H1 (cell line): ENCODE measurements around the gene CFB. TPM values are rescaled to one million over a fixed set of nuclear protein-coding genes. Genes with fewer than 3 reads are reported as not detected.
A peak's percentile ranks its signal among the peaks of the same experiment; 100 is the strongest.

ENCODE experiments used
- ATF3 ChIP-seq: IDR thresholded peaks from 2 replicates; pipeline ENCODE4 v1.6.1; 2011; ENCODE audit warnings: low read depth, mild to moderate bottlenecking, low read length; ENCODE audit not compliant: insufficient read depth
- BCL11A ChIP-seq, 2 experiments: IDR thresholded peaks; one replicate each; pipeline ENCODE4 v1.6.1; 2011; ENCODE audit warnings: low read depth in 2 of 2, low read length in 2 of 2, mild to moderate bottlenecking in 2 of 2
- BRCA1 ChIP-seq: IDR thresholded peaks from 2 replicates; pipeline ENCODE4 v1.6.1; 2012; ENCODE audit warnings: low read depth, low read length, improper control_type of control experiment
- EP300 ChIP-seq, 2 experiments: IDR thresholded peaks; 1 replicate in 1 of 2; 2 replicates in 1 of 2; pipeline ENCODE4 v1.6.1; 2011 to 2012; ENCODE audit warnings: low read depth in 2 of 2, low read length in 2 of 2, mild to moderate bottlenecking in 2 of 2, borderline replicate concordance in 1 of 2, inconsistent platforms in 1 of 2, moderate library complexity in 1 of 2
- KDM5A ChIP-seq: fragments of 200-600 bp; IDR thresholded peaks from 2 replicates; pipeline ENCODE4 v1.7.1; 2012; ENCODE audit warnings: mild to moderate bottlenecking, low read length, inconsistent platforms, mixed read lengths
- SIX5 ChIP-seq: IDR thresholded peaks from 2 replicates; pipeline ENCODE4 v1.6.1; 2011; ENCODE audit warnings: mild to moderate bottlenecking, low read depth, low read length
- ZNF274 ChIP-seq: IDR thresholded peaks from 2 replicates; pipeline ENCODE4 v1.7.0; 2012; ENCODE audit warnings: low read length, borderline replicate concordance; ENCODE audit errors: extremely low read depth
- polyA plus RNA-seq, 7 experiments: library from polyadenylated mRNA; depleted of rRNA in 3 of 7; stranded (reverse) in 5 of 7; unstranded in 2 of 7; fragments of >200 nt in 5 of 7; fragments of 200-250 nt in 2 of 7; gene quantifications; 1 replicate in 5 of 7; 2 replicates in 1 of 7; 4 replicates in 1 of 7; pipeline versions ENCODE4 v1.2.1 to v1.2.3, GENCODE V29; 2011 to 2013; ENCODE audit warnings: missing spikeins in 2 of 7, mixed read lengths in 2 of 7
- total RNA-seq: library from RNA; stranded (reverse); fragmentation: NEBNext Ultra II Directional; extraction: Animal tissue kit (Norgen Biotek cat#: 25700); gene quantifications from 2 replicates; pipeline ENCODE4 v1.2.1, GENCODE V29; 2021
- TF ChIP-seq, protein P1 (sequence below): fragments of 300-600 bp; sonication (generic); IDR thresholded peaks from 2 replicates; pipeline ENCODE4 v1.7.1; 2012; ENCODE audit warnings: low read length, moderate library complexity, mild to moderate bottlenecking, inconsistent platforms; ENCODE audit not compliant: insufficient replicate concordance
- TF ChIP-seq, protein P2 (sequence below): IDR thresholded peaks from 2 replicates; pipeline ENCODE4 v1.6.1; 2012; ENCODE audit warnings: inconsistent platforms

CFB gene
- total and polyA plus RNA-seq, 2 of the 8 experiments (the other 6 are each of a cell fraction or from before 2014, with no cell fraction given): 0.09 TPM; not detected in 1

DNA sequence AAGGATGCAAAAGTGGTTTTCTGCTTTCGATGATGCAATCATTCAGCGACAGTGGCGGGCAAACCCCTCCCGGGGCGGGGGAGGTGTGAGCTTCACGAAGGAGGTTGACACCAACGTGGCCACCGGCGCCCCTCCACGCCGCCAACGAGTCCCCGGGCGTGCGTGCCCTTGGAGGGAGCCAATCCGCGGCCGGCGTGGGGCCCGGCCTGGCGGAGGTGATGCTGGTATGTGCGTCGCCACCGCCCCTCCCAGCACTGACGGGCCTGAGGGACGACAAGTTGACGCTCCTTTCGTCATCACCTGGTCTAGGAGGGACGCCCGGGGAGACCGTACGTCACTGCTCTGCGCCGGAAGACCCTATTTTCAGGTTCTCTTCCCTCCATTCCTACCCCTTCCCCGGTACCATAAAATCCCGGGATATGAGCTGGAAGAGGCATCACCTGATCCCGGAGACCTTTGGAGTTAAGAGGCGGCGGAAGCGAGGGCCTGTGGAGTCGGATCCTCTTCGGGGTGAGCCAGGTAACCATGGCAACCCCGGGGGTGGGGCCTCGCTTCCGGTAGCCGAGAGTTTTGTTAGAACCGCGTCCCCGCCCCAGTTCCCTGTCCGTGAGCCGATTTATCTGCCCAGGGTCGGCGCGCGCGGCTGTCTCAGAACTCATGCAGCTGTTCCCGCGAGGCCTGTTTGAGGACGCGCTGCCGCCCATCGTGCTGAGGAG lies 26.3 kb downstream of the CFB start, which contains the start of gene DXO (continued):
- TF ChIP-seq, protein P1, sequence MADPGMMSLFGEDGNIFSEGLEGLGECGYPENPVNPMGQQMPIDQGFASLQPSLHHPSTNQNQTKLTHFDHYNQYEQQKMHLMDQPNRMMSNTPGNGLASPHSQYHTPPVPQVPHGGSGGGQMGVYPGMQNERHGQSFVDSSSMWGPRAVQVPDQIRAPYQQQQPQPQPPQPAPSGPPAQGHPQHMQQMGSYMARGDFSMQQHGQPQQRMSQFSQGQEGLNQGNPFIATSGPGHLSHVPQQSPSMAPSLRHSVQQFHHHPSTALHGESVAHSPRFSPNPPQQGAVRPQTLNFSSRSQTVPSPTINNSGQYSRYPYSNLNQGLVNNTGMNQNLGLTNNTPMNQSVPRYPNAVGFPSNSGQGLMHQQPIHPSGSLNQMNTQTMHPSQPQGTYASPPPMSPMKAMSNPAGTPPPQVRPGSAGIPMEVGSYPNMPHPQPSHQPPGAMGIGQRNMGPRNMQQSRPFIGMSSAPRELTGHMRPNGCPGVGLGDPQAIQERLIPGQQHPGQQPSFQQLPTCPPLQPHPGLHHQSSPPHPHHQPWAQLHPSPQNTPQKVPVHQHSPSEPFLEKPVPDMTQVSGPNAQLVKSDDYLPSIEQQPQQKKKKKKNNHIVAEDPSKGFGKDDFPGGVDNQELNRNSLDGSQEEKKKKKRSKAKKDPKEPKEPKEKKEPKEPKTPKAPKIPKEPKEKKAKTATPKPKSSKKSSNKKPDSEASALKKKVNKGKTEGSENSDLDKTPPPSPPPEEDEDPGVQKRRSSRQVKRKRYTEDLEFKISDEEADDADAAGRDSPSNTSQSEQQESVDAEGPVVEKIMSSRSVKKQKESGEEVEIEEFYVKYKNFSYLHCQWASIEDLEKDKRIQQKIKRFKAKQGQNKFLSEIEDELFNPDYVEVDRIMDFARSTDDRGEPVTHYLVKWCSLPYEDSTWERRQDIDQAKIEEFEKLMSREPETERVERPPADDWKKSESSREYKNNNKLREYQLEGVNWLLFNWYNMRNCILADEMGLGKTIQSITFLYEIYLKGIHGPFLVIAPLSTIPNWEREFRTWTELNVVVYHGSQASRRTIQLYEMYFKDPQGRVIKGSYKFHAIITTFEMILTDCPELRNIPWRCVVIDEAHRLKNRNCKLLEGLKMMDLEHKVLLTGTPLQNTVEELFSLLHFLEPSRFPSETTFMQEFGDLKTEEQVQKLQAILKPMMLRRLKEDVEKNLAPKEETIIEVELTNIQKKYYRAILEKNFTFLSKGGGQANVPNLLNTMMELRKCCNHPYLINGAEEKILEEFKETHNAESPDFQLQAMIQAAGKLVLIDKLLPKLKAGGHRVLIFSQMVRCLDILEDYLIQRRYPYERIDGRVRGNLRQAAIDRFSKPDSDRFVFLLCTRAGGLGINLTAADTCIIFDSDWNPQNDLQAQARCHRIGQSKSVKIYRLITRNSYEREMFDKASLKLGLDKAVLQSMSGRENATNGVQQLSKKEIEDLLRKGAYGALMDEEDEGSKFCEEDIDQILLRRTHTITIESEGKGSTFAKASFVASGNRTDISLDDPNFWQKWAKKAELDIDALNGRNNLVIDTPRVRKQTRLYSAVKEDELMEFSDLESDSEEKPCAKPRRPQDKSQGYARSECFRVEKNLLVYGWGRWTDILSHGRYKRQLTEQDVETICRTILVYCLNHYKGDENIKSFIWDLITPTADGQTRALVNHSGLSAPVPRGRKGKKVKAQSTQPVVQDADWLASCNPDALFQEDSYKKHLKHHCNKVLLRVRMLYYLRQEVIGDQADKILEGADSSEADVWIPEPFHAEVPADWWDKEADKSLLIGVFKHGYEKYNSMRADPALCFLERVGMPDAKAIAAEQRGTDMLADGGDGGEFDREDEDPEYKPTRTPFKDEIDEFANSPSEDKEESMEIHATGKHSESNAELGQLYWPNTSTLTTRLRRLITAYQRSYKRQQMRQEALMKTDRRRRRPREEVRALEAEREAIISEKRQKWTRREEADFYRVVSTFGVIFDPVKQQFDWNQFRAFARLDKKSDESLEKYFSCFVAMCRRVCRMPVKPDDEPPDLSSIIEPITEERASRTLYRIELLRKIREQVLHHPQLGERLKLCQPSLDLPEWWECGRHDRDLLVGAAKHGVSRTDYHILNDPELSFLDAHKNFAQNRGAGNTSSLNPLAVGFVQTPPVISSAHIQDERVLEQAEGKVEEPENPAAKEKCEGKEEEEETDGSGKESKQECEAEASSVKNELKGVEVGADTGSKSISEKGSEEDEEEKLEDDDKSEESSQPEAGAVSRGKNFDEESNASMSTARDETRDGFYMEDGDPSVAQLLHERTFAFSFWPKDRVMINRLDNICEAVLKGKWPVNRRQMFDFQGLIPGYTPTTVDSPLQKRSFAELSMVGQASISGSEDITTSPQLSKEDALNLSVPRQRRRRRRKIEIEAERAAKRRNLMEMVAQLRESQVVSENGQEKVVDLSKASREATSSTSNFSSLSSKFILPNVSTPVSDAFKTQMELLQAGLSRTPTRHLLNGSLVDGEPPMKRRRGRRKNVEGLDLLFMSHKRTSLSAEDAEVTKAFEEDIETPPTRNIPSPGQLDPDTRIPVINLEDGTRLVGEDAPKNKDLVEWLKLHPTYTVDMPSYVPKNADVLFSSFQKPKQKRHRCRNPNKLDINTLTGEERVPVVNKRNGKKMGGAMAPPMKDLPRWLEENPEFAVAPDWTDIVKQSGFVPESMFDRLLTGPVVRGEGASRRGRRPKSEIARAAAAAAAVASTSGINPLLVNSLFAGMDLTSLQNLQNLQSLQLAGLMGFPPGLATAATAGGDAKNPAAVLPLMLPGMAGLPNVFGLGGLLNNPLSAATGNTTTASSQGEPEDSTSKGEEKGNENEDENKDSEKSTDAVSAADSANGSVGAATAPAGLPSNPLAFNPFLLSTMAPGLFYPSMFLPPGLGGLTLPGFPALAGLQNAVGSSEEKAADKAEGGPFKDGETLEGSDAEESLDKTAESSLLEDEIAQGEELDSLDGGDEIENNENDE: no peak
- no peak for TF ChIP-seq SIX5
- no peak for TF ChIP-seq EP300 (IDR thresholded peaks at IDR 0.05; ENCODE audit: borderline replicate concordance in 1 of 2, low read depth in 2 of 2, low read length in 2 of 2)
- TF ChIP-seq KDM5A: peak; percentile 79
- peak; percentile 46; the same call in 1 of the 2 replicates for TF ChIP-seq BRCA1
- TF ChIP-seq ZNF274: no peak
- peak; percentile 90 for TF ChIP-seq ATF3
- TF ChIP-seq, protein P2, sequence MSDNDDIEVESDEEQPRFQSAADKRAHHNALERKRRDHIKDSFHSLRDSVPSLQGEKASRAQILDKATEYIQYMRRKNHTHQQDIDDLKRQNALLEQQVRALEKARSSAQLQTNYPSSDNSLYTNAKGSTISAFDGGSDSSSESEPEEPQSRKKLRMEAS: peak; percentile 66
- no peak for TF ChIP-seq BCL11A (IDR thresholded peaks at IDR 0.05; ENCODE audit: low read depth in 2 of 2, low read length in 2 of 2)
